H1 (cell line): Measurements from ENCODE around the gene BRICD5. TPM values are rescaled to one million over a fixed set of nuclear protein-coding genes. Genes with fewer than 3 reads are reported as not detected.

Experiments
- ATF3 ChIP-seq: IDR thresholded peaks from 2 replicates; pipeline ENCODE4 v1.6.1; 2011; ENCODE audit warnings: low read depth, mild to moderate bottlenecking, low read length; ENCODE audit not compliant: insufficient read depth
- polyA plus RNA-seq, 7 experiments: library from polyadenylated mRNA; depleted of rRNA in 3 of 7; stranded (reverse) in 5 of 7; unstranded in 2 of 7; fragments of >200 nt in 5 of 7; fragments of 200-250 nt in 2 of 7; gene quantifications; 1 replicate in 5 of 7; 2 replicates in 1 of 7; 4 replicates in 1 of 7; pipeline versions ENCODE4 v1.2.1 to v1.2.3, GENCODE V29; 2011 to 2013; ENCODE audit warnings: missing spikeins in 2 of 7, mixed read lengths in 2 of 7
- total RNA-seq: library from RNA; stranded (reverse); fragmentation: NEBNext Ultra II Directional; extraction: Animal tissue kit (Norgen Biotek cat#: 25700); gene quantifications from 2 replicates; pipeline ENCODE4 v1.2.1, GENCODE V29; 2021

BRICD5 gene
- total and polyA plus RNA-seq, 2 of the 8 experiments (the other 6 are each of a cell fraction or from before 2014, with no cell fraction given) = 8.5 to 14.2 TPM

DNA sequence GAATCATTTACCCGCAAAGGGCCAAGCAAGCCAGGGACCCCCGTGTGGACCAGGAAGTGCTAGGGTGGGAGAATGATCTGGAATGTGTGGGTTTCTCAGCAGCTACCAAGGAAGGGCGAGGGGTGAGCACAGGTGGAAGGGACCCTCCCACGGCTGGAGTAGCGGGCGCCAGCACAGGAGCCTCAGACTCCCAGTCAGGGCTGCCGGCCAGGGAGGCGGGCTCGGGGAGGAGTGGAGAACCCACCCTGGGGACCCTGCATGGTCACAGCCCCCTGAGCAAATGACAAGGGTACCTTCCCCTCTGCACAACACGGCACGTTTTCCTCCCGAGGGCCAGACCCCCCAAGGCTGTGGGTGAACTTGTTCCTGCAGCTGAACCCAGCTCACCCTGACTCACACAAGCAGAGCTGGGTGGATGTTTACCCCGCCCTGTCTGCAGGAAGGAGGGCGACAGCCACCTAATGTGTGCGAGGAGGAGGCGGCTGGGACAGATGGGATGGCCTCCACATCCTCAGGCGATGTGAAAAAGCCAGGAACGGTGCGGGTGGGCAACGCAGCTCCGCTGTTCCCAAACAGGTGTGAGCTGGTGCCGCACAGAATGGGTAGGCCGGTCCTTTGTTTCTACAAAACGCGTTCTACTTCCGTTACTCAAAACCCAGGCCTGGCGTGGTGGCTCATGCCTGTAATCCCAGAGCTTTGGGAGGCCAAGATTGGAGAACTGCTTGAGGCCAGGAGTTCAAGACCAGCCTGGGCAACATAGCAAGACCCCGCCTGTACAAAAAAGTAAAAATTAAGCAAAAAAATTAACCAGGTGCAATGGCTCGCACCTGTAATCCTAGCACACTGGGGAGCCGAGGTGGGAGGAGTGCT lies 34.5 kb upstream of the BRICD5 start (continued):
- TF ChIP-seq ATF3 = no peak
- TF ChIP-seq, all 59 proteins: peak for 0
